Measurements from ENCODE around the gene MPC1L.

DNA sequence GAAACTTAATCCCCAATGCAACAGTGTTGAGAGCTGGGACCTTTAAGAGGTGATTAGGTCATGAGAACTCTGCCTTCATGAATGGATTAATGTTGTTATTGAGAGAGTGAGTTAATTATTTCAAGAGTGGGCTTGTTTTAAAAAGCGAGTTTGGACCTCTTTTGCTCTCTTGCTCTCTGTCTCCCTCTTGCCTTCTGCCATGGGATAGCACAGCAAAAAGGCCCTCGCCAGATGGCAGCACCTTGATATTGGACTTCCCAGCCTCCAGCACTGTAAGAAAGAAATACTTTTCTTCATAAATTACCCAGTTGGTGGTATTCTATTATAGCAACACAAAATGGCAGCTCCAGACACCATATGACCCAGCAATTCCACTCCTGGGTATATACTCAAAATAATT, 49.5 kb upstream of the MPC1L start:
- TF ChIP-seq POLR2A (IDR thresholded peaks at IDR 0.05) (no peak), EP300 (IDR thresholded peaks at IDR 0.05) (no peak), POLR2AphosphoS5 (IDR thresholded peaks at IDR 0.05) (no peak)
- TF ChIP-seq, protein P1, sequence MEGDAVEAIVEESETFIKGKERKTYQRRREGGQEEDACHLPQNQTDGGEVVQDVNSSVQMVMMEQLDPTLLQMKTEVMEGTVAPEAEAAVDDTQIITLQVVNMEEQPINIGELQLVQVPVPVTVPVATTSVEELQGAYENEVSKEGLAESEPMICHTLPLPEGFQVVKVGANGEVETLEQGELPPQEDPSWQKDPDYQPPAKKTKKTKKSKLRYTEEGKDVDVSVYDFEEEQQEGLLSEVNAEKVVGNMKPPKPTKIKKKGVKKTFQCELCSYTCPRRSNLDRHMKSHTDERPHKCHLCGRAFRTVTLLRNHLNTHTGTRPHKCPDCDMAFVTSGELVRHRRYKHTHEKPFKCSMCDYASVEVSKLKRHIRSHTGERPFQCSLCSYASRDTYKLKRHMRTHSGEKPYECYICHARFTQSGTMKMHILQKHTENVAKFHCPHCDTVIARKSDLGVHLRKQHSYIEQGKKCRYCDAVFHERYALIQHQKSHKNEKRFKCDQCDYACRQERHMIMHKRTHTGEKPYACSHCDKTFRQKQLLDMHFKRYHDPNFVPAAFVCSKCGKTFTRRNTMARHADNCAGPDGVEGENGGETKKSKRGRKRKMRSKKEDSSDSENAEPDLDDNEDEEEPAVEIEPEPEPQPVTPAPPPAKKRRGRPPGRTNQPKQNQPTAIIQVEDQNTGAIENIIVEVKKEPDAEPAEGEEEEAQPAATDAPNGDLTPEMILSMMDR (IDR thresholded peaks at IDR 0.05): no peak
